Panc1 (cell line): ENCODE data around the gene DYRK3. TPM values are rescaled to one million over a fixed set of nuclear protein-coding genes. Genes with fewer than 3 reads are reported as not detected.

Experiments
- ATAC-seq: fragments of 200-7000 bp; cut with Tn5 transposase; 2 replicates; pipeline ENCODE4 v1.9.1; 2020; ENCODE audit warnings: mild to moderate bottlenecking, moderate library complexity
- BruUV-seq: library from RNA; stranded (reverse); fragments of 400-500 nt; replicated peaks from 2 replicates; lab custom pipeline; 2021; lab: Mats Ljungman, UMichigan
- CTCF ChIA-PET: fragments of 300-600 bp; sonication (Branson Sonifier 250); formaldehyde crosslinking; loops from one replicate; lab custom pipeline; 2022; ENCODE audit warnings: antibody characterized with exemption; lab: Charles Lee
- POLR2A ChIA-PET: fragments of 300-600 bp; sonication (Branson Sonifier 250); formaldehyde crosslinking; loops from one replicate; lab custom pipeline; 2022; ENCODE audit warnings: antibody characterized with exemption; lab: Charles Lee
- DNase-seq: peaks from one replicate; pipeline ENCODE4 v3.0.0-alpha.2; 2010; ENCODE audit warnings: low read depth, low spot score
- H3K27ac ChIP-seq: 2 replicates; pipeline ENCODE4 v1.5.1; 2011; ENCODE audit warnings: mild to moderate bottlenecking, low read length, inconsistent platforms
- H3K27me3 ChIP-seq: fragments of 200-500 bp; sonication (Bioruptor generic); 2 replicates; pipeline ENCODE4 v1.6.0; 2014; ENCODE audit warnings: low read length, inconsistent platforms; ENCODE audit not compliant: control insufficient read depth, insufficient read depth
- H3K36me3 ChIP-seq: fragments of 200-500 bp; sonication (Bioruptor generic); 2 replicates; pipeline ENCODE4 v1.5.1; 2014; ENCODE audit warnings: inconsistent platforms, mild to moderate bottlenecking, low read length, moderate library complexity; ENCODE audit not compliant: control insufficient read depth, insufficient read depth
- H3K4me1 ChIP-seq: 2 replicates; pipeline ENCODE4 v1.5.1; 2011; ENCODE audit warnings: inconsistent platforms, mild to moderate bottlenecking, low read length, moderate library complexity; ENCODE audit not compliant: control insufficient read depth, insufficient read depth
- H3K4me3 ChIP-seq, 2 experiments: 2 replicates each; pipeline ENCODE4 v1.5.1; 2011 to 2012; ENCODE audit warnings: low read depth in 2 of 2, low read length in 2 of 2, mild to moderate bottlenecking in 2 of 2, inconsistent platforms in 1 of 2, moderate library complexity in 1 of 2
- H3K9me3 ChIP-seq: fragments of 200-500 bp; sonication (Bioruptor generic); 2 replicates; pipeline ENCODE4 v1.5.1; 2014; ENCODE audit warnings: low read depth, mild to moderate bottlenecking, inconsistent platforms, low read length, moderate library complexity; ENCODE audit not compliant: control insufficient read depth, insufficient read depth
- CTCF ChIP-seq: fragments of 450-650 bp; IDR thresholded peaks from 2 replicates; pipeline ENCODE4 v1.5.1; 2017; ENCODE audit warnings: mild to moderate bottlenecking
- POLR2AphosphoS5 ChIP-seq: IDR thresholded peaks from 2 replicates; pipeline ENCODE4 v1.6.1; 2012; ENCODE audit warnings: mild to moderate bottlenecking, low read depth, low read length, moderate library complexity
- REST ChIP-seq, 2 experiments: IDR thresholded peaks; 2 replicates each; pipeline ENCODE4 v1.6.1; 2011 to 2012; ENCODE audit warnings: low read depth in 2 of 2, control low read depth in 1 of 2, low read length in 1 of 2, mild to moderate bottlenecking in 1 of 2, moderate library complexity in 1 of 2; ENCODE audit not compliant: insufficient read depth in 1 of 2
- SIN3A ChIP-seq: IDR thresholded peaks from 2 replicates; pipeline ENCODE4 v1.6.1; 2012; ENCODE audit warnings: low read depth, mild to moderate bottlenecking, low read length, moderate library complexity, borderline replicate concordance; ENCODE audit not compliant: insufficient read depth
- TCF7L2 ChIP-seq: IDR thresholded peaks from 2 replicates; pipeline ENCODE4 v1.6.1; 2011; ENCODE audit warnings: mild to moderate bottlenecking, low read depth, low read length, inconsistent platforms
- in situ Hi-C: cut with HindIII; loops from 2 replicates; pipeline ENCODE4 v1.10.0; 2016; ENCODE audit warnings: low sequenced_read_pairs, low pct_unique_long_range_greater_than_20kb
- intact Hi-C: fragments of 100-400 bp; cut with micrococcal nuclease; formaldehyde crosslinking; loops from one replicate; pipeline ENCODE4 v1.10.0; 2022; ENCODE audit not compliant: unreplicated experiment
- total RNA-seq: library from RNA; stranded (reverse); gene quantifications from one replicate; pipeline ENCODE4 v1.2.1, GENCODE V29; 2021; ENCODE audit not compliant: unreplicated experiment

Gene DYRK3
- total RNA-seq, 1 experiment from 2014 or later: 12.0 TPM

GRCh38 chr1:206587904-206588303 lies 47.4 kb upstream of the DYRK3 start:
- Histone ChIP-seq H3K4me3 (no peak overlapping the region), H3K4me1 (no peaks in the 10 kb centered on the region), H3K36me3 (0 out of 2 replicates have a peak, but pooled peaks cover 2% of the 10 kb centered on the region), H3K27me3 (no peaks in the 10 kb centered on the region), H3K27ac (no peak overlapping the region), H3K9me3 (no peaks in the 10 kb centered on the region)
- ChIA-PET POLR2A (no interaction called here), CTCF (interaction anchor here (0.6 kb wide), 1 partner anchor 711 kb away, joined by 3 read pairs; no protein-coding TSS in a partner anchor)
- TF ChIP-seq SIN3A: no peak
- no peak for TF ChIP-seq CTCF
- no peak for TF ChIP-seq REST (IDR thresholded peaks at IDR 0.05; ENCODE audit: insufficient read depth in 1 of 2, low read depth in 2 of 2, low read length in 1 of 2)
- TF ChIP-seq POLR2AphosphoS5: no peak
- TF ChIP-seq TCF7L2: no peak
- in situ Hi-C loops: no loop called here
- intact Hi-C loops: no loop called here
- ATAC-seq: no peak
- no peak for DNase-seq
- no TSS peak for BruUV-seq

GRCh38 chr1:206588492-206588891 lies 46.8 kb upstream of the DYRK3 start:
- no peak overlapping the region for H3K4me3 ChIP-seq
- no peaks in the 10 kb centered on the region for H3K9me3 ChIP-seq
- ATAC-seq (no peak), DNase-seq (no peak)
- no peaks in the 10 kb centered on the region for H3K4me1 ChIP-seq
- H3K27ac ChIP-seq: no peak overlapping the region
- in situ Hi-C loops (no loop called here), intact Hi-C loops (no loop called here)
- no TSS peak for BruUV-seq
- ChIA-PET CTCF (interaction anchor here (0.6 kb wide), 1 partner anchor 712 kb away, joined by 3 read pairs; no protein-coding TSS in a partner anchor), POLR2A (no interaction called here)
- no peak for TF ChIP-seq SIN3A
- 0 out of 2 replicates have a peak, but pooled peaks cover 2% of the 10 kb centered on the region for H3K36me3 ChIP-seq
- H3K27me3 ChIP-seq: no peaks in the 10 kb centered on the region

- no peak for DNase-seq
- H3K27me3 ChIP-seq: no peaks in the 10 kb centered on the region
- no peaks in the 10 kb centered on the region for H3K9me3 ChIP-seq
- in situ Hi-C loops (no loop called here), intact Hi-C loops (loop anchor here (1.0 kb wide), 1 partner anchor 10 kb away; no protein-coding TSS in a partner anchor)
- H3K27ac ChIP-seq: no peak overlapping the region
- 0 out of 2 replicates have a peak, but pooled peaks cover 2% of the 10 kb centered on the region for H3K36me3 ChIP-seq
- CTCF ChIA-PET: no interaction called here
- H3K4me1 ChIP-seq: no peaks in the 10 kb centered on the region
- H3K4me3 ChIP-seq: no peak overlapping the region
- no TSS peak for BruUV-seq
- no peak for TF ChIP-seq POLR2AphosphoS5
- TF ChIP-seq REST (IDR thresholded peaks at IDR 0.05; ENCODE audit: insufficient read depth in 1 of 2, low read depth in 2 of 2, low read length in 1 of 2): no peak
- ATAC-seq: no peak
- POLR2A ChIA-PET: no interaction called here
These were observed 46.1 kb upstream of the DYRK3 start for GRCh38 chr1:206589206-206589605.
